Mammary epithelial cell (primary cell): ENCODE measurements around the gene GDPD3.

Experiments
- CTCF ChIP-seq, 2 donors: IDR thresholded peaks in 1 of 2; conservative IDR thresholded peaks in 1 of 2; 2 replicates each; pipeline ENCODE4 v1.5.1; 2011 to 2012; ENCODE audit warnings: inconsistent platforms in 2 of 2, low read length in 2 of 2, mild to moderate bottlenecking in 2 of 2, control low read depth in 1 of 2, low read depth in 1 of 2; ENCODE audit not compliant: insufficient read depth in 1 of 2; ENCODE audit errors: extremely low read depth in 1 of 2
- EZH2 ChIP-seq: IDR thresholded peaks from 2 replicates; pipeline ENCODE4 v1.6.1; 2012; ENCODE audit warnings: low read length, inconsistent platforms, borderline replicate concordance

GRCh38 chr16:30075503-30076275 is 37.6 kb downstream of the GDPD3 start, which contains the start of gene PPP4C:
- no peak for TF ChIP-seq CTCF (conservative IDR thresholded peaks at IDR 0.05 in 1 of 2, IDR thresholded peaks at IDR 0.05 in 1 of 2; ENCODE audit: extremely low read depth in 1 of 2, insufficient read depth in 1 of 2, low read depth in 1 of 2, low read length in 2 of 2)
- TF ChIP-seq EZH2: no peak
